ENCODE measurements around the gene DNM3.

DNM3 gene

DNA sequence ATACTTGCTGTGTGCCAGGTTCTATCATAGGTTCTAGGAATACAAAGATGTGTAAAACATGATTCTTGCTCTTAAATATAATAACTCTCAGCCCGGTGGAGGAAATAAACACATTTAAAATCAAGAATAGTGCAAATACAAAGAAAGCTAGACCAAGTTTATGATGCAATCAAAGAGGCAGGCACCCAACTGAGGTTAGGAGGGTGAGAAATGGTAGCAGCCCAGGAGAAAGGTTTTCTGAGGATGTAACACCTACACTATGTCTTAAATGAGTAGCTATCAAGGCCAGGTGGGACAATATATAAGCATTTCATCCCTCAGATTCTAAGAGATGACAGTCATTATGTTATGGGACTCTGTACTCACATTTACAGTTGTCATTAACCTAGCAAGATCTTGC is 612.3 kb downstream of the DNM3 start:
- Histone ChIP-seq H3K9ac (ENCODE audit: low read length) (no peak overlapping the region), H3K36me3 (ENCODE audit: insufficient read depth, low read length) (no peaks in the 10 kb centered on the region), H3K27ac (ENCODE audit: low read depth, low read length, poor library complexity, severe bottlenecking) (no peak overlapping the region), H3F3A (ENCODE audit: insufficient read depth, low read length) (no peaks in the 10 kb centered on the region), H2AFZ (ENCODE audit: low read length) (no peak overlapping the region), H3K4me1 (ENCODE audit: insufficient read depth, low read length, severe bottlenecking) (peaks cover 22% of the 10 kb centered on the region), H3K9me2 (ENCODE audit: low read depth, low read length) (no peaks in the 10 kb centered on the region), H4K20me1 (ENCODE audit: insufficient read depth, low read length) (no peaks in the 10 kb centered on the region), H3K79me2 (ENCODE audit: insufficient read depth, low read length) (no peaks in the 10 kb centered on the region), H3K4me2 (ENCODE audit: low read length) (no peak overlapping the region), H3K4me3 (ENCODE audit: low read depth, low read length, poor library complexity, severe bottlenecking) (no peak overlapping the region), H3K27me3 (ENCODE audit: insufficient read depth, low read length) (no peaks in the 10 kb centered on the region), H3K9me3 (ENCODE audit: low read length) (no peaks in the 10 kb centered on the region)
- TF ChIP-seq CTCF (IDR thresholded peaks at IDR 0.05; ENCODE audit: low read length) (no peak), EZH2 (IDR thresholded peaks at IDR 0.05; ENCODE audit: borderline replicate concordance, low read length) (no peak)

DNA sequence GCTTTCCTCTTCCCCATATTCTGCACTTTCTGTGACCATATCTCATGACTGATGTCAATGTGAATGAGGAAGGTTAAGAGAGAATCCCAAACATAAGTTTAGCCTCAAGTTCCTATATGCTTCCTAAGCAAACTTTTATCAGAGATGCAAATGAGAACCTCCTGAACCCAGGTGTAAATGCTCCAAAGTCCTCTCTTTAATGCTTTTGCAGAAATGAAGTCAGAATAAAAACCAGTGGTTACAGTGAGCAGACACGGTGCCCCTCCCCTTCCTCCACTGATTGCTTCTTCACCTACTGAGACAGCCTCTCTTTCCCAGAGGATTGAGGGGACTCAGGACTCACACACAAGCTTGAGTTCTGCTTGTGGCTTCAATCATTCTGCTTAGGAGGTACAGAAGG is 614.2 kb downstream of the DNM3 start:
- no peak overlapping the region for H3K27ac ChIP-seq (ENCODE audit: low read depth, low read length, poor library complexity, severe bottlenecking)
- H3F3A ChIP-seq (ENCODE audit: insufficient read depth, low read length) = no peaks in the 10 kb centered on the region
- peaks cover 7% of the 10 kb centered on the region for H3K4me1 ChIP-seq (ENCODE audit: insufficient read depth, low read length, severe bottlenecking)
- no peaks in the 10 kb centered on the region for H4K20me1 ChIP-seq (ENCODE audit: insufficient read depth, low read length)
- TF ChIP-seq CTCF (IDR thresholded peaks at IDR 0.05; ENCODE audit: low read length) (no peak), EZH2 (IDR thresholded peaks at IDR 0.05; ENCODE audit: borderline replicate concordance, low read length) (no peak)
- H3K36me3 ChIP-seq (ENCODE audit: insufficient read depth, low read length) = no peaks in the 10 kb centered on the region
- H3K27me3 ChIP-seq (ENCODE audit: insufficient read depth, low read length) = no peaks in the 10 kb centered on the region
- H3K9me3 ChIP-seq (ENCODE audit: low read length) = no peaks in the 10 kb centered on the region
- H3K9ac ChIP-seq (ENCODE audit: low read length) = no peak overlapping the region
- H3K4me2 ChIP-seq (ENCODE audit: low read length) = no peak overlapping the region
- H3K79me2 ChIP-seq (ENCODE audit: insufficient read depth, low read length) = no peaks in the 10 kb centered on the region
- no peak overlapping the region for H2AFZ ChIP-seq (ENCODE audit: low read length)
- H3K4me3 ChIP-seq (ENCODE audit: low read depth, low read length, poor library complexity, severe bottlenecking) = no peak overlapping the region
- H3K9me2 ChIP-seq (ENCODE audit: low read depth, low read length) = no peaks in the 10 kb centered on the region

GRCh38 chr1:172456344-172456769 is 615.1 kb downstream of the DNM3 start:
- Histone ChIP-seq H3K4me2 (ENCODE audit: low read length) (no peak overlapping the region), H3K9ac (ENCODE audit: low read length) (no peak overlapping the region), H3K27ac (ENCODE audit: low read depth, low read length, poor library complexity, severe bottlenecking) (no peak overlapping the region), H3K79me2 (ENCODE audit: insufficient read depth, low read length) (no peaks in the 10 kb centered on the region), H3K9me3 (ENCODE audit: low read length) (no peaks in the 10 kb centered on the region), H3F3A (ENCODE audit: insufficient read depth, low read length) (no peaks in the 10 kb centered on the region), H3K4me3 (ENCODE audit: low read depth, low read length, poor library complexity, severe bottlenecking) (no peak overlapping the region), H3K9me2 (ENCODE audit: low read depth, low read length) (no peaks in the 10 kb centered on the region), H3K27me3 (ENCODE audit: insufficient read depth, low read length) (no peaks in the 10 kb centered on the region), H2AFZ (ENCODE audit: low read length) (no peak overlapping the region), H3K36me3 (ENCODE audit: insufficient read depth, low read length) (no peaks in the 10 kb centered on the region), H4K20me1 (ENCODE audit: insufficient read depth, low read length) (no peaks in the 10 kb centered on the region), H3K4me1 (ENCODE audit: insufficient read depth, low read length, severe bottlenecking) (no peaks in the 10 kb centered on the region)
- TF ChIP-seq CTCF (IDR thresholded peaks at IDR 0.05; ENCODE audit: low read length) = no peak

Measured in OCI-LY1 (cell line).